ENCODE measurements around the gene CANX.
"Not testable (repeated sequence)": the region's sequence is repeated elsewhere in the genome, so short reads cannot be mapped to it uniquely, and the experiment has no call there.

The CANX gene

DNA sequence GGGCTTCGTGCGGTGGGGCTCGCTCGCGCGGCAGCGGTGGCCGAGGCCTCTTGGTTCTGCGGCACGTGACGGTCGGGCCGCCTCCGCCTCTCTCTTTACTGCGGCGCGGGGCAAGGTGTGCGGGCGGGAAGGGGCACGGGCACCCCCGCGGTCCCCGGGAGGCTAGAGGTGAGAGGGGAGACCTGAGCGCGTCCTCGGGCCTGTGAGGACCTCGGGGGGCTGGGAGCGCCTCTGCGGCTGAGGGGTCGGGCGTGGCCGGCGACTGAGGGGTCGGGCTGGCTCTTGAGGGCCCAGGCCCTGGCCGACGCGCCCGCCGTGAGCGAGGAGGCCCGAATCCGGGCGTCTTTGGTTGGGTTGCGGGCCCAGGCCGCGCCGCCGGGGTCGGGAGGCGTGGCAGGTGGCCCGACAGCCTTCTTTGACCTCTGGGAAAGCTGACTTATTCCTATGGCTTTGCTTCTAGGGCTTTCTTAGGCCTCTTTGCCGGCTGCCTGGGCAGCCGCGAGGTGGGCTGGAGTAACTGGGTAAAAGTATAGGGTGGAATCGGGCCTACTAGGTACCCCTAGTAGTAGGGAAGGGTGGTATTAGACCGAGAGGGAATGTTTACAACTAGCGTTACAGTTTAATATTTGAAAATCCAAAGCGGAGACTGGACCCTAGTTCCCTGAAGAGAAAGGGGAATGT lies at the start of gene CANX:
TSS of gene CANX (plus strand) at position 33 of the 681 bp plus-strand sequence. CDS start 6,715 bp downstream, outside the sequence.
- TF ChIP-seq CTCF (IDR thresholded peaks at IDR 0.05; ENCODE audit: extremely low read depth, missing control alignments) = no peak
- no peak for DNase-seq (ENCODE audit: low spot score)

- not testable (repeated sequence) for DNase-seq (ENCODE audit: low spot score)
These were observed 49.5 kb upstream of the CANX start for GRCh38 chr5:179649166-179649703.

DNA sequence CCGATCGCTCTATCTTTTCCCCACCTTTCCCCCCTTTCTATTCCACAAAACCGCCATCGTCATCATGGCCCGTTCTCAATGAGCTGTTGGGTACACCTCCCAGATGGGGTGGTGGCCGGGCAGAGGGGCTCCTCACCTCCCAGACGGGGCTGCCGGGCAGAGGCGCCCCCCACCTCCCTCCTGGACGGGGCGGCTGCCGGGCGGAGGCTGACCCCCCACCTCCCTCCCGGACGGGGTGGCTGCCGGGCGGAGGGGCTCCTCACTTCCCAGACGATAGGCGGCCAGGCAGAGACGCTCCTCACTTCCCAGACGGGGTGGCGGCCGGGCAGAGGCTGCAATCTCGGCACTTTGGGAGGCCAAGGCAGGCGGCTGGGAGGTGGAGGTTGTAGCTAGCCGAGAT lies 48.5 kb upstream of the CANX start:
- DNase-seq (ENCODE audit: low spot score) = not testable (repeated sequence)

DNA sequence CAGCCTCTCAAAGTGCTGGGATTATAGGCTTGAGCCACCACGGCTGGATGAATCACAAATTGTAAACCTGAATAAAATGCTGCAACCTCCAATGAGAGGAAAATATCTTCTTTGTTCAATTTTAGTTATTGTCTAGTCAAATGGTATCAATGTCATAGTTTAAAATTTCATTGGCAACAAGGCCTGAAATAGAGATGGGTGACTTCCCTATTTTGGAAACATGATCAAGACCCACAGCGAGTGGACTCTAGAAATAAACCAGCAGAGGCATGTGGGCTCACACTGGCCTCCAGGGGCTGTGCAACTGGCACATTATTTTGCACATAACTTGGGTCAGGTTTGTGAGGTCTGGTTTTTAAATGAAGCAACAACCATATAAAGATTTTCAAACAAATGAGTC lies 45.6 kb upstream of the CANX start:
- DNase-seq (ENCODE audit: low spot score) = not testable (repeated sequence)

- not testable (repeated sequence) for DNase-seq (ENCODE audit: low spot score)
These were observed 41.2 kb upstream of the CANX start for GRCh38 chr5:179657302-179658178.

DNA sequence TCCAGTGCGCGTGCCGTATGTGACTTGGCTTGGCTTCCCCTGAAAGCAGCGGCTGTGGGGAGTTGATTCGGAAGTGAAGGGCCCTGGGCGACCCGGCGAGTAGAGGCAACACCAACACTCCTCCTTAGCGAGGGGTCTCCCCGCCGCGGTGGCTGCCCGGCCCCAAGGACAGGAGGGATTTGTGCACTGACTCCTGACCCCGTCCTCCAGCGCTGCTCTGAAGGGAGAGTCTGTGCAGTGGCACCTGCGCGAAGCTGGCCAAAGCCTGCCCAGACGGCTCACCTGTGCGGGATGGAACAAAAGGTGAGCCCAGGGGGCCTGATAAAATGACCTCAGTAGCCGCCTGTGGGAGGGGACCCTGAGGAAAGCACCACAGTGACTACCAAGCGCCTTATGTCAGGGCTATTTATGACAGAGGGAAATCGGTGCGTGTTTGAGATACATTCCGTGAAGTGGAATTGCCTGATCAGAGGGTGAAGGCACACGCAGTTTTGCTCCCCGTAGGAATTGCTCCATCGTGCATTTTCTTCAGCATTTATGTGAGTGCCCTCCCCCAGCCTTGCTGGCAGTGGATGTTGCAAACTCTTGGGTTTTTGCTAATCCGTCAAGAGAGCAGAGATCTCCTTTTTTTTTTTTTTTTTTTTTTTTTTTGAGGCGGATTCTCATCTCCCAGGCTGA lies 40.4 kb upstream of the CANX start:
- DNase-seq (ENCODE audit: low spot score) = not testable (repeated sequence)

- DNase-seq (ENCODE audit: low spot score) = not testable (repeated sequence)
These were observed 37.1 kb upstream of the CANX start for GRCh38 chr5:179661647-179662046.

GRCh38 chr5:179668391-179668790 lies 30.4 kb upstream of the CANX start:
- DNase-seq (ENCODE audit: low spot score) = peak; percentile 55
- TF ChIP-seq CTCF (IDR thresholded peaks at IDR 0.05; ENCODE audit: extremely low read depth, missing control alignments) = peak; percentile 74

GRCh38 chr5:179678223-179679013 lies 20.3 kb upstream of the CANX start:
- DNase-seq (ENCODE audit: low spot score) = peak; percentile 95
- no peak for TF ChIP-seq CTCF (IDR thresholded peaks at IDR 0.05; ENCODE audit: extremely low read depth, missing control alignments)

- peak; percentile 68 for DNase-seq (ENCODE audit: low spot score)
- peak; percentile 62 for TF ChIP-seq CTCF (IDR thresholded peaks at IDR 0.05; ENCODE audit: extremely low read depth, missing control alignments)
These were observed 19.6 kb upstream of the CANX start for GRCh38 chr5:179679014-179679674.
